Neural progenitor cell (in vitro differentiated cells): ENCODE results near the gene PRMT7.

Experiments used
- EZH2phosphoT487 ChIP-seq: fragments of 200-600 bp; sonication (generic); IDR thresholded peaks from 2 replicates; pipeline ENCODE4 v1.6.1; 2017; ENCODE audit warnings: antibody characterized with exemption
- TF ChIP-seq, protein P1 (sequence below): fragments of 200-600 bp; sonication (generic); IDR thresholded peaks from 2 replicates; pipeline ENCODE4 v1.5.1; 2017; ENCODE audit warnings: antibody characterized with exemption, mild to moderate bottlenecking

DNA sequence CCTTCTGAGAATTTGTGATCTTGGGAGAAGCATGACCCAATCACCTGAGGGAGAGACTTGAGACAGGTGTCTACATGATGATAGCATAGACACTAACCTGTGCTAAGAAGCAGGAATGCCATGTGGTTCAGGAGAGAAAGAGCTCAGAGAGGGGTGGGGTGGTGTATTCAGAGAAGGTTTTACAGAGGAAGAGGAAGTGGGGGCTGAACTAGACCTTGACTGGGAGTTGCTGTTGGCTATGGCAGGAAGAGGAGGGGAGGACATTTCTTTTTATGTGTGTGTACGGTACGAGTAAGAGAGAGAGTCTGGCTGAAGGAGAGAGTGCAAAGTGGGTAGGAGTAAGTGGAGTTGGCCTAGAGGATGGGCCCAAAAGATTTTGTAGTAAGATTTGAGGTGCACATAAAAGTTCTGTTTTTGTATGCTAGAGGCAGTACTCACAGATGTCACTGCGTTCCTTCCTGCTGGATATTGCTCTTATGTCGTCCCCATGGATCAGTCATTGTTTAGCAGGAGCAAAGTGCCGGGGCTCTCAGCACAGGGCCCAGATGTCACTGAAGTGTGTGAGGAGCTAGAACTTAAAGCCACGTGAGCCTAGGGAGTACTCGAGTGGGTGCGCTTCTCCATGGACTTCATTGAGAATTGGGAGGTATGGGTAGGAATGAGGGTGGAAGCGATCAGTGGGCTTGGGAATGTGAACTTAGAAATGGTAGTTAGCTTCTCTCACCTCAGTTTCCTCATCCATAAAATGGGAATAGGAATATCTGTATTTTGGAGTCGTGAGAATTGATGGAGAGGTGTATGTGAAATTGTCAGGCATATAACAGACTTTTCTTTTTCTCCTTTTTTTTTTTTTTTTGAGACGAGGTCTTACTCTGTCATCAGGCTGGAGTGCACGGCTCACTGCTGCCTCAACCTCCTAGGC lies 24.4 kb upstream of the PRMT7 start:
- TF ChIP-seq, protein P1, sequence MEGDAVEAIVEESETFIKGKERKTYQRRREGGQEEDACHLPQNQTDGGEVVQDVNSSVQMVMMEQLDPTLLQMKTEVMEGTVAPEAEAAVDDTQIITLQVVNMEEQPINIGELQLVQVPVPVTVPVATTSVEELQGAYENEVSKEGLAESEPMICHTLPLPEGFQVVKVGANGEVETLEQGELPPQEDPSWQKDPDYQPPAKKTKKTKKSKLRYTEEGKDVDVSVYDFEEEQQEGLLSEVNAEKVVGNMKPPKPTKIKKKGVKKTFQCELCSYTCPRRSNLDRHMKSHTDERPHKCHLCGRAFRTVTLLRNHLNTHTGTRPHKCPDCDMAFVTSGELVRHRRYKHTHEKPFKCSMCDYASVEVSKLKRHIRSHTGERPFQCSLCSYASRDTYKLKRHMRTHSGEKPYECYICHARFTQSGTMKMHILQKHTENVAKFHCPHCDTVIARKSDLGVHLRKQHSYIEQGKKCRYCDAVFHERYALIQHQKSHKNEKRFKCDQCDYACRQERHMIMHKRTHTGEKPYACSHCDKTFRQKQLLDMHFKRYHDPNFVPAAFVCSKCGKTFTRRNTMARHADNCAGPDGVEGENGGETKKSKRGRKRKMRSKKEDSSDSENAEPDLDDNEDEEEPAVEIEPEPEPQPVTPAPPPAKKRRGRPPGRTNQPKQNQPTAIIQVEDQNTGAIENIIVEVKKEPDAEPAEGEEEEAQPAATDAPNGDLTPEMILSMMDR, result no peak
- TF ChIP-seq EZH2phosphoT487, result no peak
